HG03354 (cell line): ENCODE results near the gene SIPA1.
A peak's percentile ranks its signal among the peaks of the same experiment; 100 is the strongest.

Source experiments
- ATAC-seq: cut with Tn5 transposase; IDR thresholded peaks from one replicate; pipeline ENCODE4 v1.9.1; 2021; ENCODE audit warnings: mild to moderate bottlenecking; ENCODE audit not compliant: unreplicated experiment, poor library complexity, severe bottlenecking

The SIPA1 gene

GRCh38 chr11:65639623-65640482 lies 2.0 kb downstream of the SIPA1 start:
- peak; percentile 55 for ATAC-seq

DNA sequence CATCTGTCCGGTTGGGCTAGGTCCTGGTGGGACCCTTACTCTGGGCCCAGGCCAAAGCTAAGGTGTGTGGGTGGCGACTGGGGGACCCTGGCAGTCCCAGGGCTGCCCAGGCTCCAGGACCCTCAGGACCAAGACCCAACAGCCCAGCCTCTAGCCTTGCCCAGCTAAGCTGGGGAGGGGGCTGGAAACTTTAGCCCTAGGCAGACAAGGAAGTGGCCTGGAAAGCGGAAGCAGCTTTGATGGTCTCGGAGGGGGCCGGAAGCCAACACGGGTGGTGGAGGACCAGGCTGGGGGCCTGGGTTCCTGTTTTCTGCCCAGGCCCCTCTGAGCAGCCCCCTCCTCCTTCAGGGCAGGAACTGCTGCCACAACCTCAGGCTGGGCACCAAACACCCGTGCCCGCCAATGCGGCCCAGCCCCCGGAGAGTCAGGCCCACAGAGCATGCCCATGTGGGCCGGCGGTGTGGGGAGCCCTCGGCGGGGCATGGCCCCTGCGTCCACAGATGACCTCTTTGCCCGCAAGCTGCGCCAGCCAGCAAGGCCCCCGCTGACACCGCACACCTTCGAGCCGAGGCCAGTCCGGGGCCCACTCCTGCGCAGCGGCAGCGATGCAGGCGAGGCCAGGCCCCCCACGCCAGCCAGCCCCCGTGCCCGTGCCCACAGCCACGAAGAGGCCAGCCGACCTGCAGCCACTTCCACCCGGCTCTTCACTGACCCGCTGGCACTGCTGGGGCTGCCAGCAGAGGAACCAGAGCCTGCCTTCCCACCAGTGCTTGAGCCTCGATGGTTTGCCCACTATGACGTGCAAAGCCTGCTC lies 2.8 kb downstream of the SIPA1 start:
- peak; percentile 3 for ATAC-seq

DNA sequence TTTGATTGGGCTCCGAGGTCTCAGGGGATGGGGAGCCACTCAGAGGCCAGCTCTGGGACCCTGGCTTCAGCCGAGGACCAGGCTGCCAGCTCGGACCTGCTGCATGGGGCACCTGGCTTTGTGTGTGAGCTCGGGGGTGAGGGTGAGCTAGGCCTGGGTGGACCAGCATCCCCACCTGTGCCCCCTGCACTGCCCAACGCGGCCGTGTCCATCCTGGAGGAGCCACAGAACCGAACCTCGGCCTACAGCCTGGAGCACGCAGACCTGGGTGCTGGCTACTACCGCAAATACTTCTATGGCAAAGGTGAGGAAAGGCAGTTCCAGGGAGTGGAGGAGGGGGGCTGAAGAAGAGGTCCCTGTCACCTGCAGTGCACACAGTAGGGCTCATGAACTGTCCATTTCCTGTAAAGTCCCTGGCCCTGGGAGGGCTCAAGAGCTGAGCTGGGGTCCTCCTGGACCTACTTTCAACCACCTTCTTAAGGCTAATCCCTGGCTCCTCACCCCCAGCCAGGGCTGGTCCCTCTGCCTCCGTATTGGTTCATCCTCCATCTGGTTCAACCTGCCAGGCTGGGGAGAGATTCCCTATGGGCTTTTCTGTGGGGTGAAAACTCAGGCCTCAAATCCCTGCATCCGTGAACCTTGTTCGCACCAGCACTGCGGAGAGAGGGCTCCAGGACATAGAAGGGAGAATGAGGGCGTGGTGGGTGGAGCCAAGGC lies 3.6 kb downstream of the SIPA1 start:
- ATAC-seq = no peak

GRCh38 chr11:65642014-65642671 lies 4.2 kb downstream of the SIPA1 start:
- ATAC-seq = no peak

- no peak for ATAC-seq
These were observed 6.1 kb downstream of the SIPA1 start for GRCh38 chr11:65643971-65644370.

DNA sequence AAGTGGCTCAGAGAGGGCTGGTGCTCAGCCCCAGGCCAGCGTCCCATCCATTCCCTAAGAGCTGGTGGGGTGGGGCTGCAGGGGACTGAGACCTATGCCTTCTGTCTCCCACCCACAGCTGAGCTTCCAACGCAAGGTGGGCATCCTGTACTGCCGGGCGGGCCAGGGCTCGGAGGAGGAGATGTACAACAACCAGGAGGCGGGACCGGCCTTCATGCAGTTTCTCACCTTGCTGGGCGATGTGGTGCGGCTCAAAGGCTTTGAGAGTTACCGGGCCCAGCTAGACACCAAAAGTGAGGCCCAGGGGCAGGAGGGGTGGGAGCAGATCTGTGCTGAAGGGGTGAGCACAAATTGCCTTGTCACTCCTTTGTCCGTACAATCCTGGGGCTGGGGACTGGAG lies 6.9 kb downstream of the SIPA1 start:
- ATAC-seq = no peak

DNA sequence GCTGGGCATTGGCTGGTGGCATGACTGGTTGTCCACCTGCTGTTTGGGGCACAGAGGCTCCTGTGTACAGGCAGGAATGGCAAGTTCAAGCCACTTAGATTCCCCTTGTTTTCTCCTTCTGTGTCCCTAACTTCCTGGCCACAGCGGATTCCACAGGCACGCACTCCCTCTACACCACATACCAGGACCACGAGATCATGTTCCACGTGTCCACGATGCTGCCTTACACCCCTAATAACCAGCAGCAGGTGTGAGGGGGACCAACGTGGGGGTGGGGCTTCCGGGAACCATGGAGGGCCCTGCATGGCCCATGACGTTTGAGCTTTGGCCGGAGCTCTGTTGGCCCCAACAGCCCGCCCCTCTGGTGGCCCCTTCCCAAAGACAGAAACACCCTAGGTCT lies 7.8 kb downstream of the SIPA1 start:
- no peak for ATAC-seq

- ATAC-seq = no peak
These were observed 8.5 kb downstream of the SIPA1 start for GRCh38 chr11:65646288-65646957.

DNA sequence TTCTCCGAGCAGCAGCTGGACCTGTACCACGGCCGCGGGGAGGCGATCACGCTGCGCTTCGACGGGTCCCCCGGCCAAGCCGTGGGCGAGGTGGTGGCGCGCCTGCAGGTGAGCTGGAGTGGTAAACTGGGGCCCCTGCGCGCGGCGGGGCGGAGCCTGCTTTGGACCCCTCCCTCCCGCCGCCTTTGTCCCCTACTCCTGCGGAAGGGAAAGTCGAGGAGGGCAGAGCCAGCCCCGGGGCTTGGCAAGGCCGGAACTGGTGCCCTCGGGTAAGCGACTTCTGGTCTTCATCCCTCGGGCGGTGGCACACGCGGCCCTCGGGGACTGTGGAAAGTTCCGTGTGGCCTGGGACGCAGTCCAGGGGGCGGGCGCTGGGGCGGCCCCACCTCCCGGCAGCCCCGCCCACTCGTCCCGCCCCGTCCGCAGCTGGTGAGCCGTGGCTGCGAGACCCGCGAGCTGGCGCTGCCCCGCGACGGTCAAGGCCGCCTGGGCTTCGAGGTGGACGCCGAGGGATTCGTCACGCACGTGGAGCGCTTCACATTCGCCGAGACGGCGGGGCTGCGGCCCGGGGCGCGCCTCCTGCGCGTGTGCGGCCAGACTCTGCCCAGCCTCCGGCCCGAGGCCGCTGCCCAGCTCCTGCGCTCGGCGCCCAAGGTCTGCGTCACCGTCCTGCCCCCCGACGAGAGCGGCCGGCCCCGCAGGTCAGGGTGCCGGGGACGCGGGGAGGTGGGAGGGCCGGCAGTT lies 9.2 kb downstream of the SIPA1 start:
- ATAC-seq = no peak

DNA sequence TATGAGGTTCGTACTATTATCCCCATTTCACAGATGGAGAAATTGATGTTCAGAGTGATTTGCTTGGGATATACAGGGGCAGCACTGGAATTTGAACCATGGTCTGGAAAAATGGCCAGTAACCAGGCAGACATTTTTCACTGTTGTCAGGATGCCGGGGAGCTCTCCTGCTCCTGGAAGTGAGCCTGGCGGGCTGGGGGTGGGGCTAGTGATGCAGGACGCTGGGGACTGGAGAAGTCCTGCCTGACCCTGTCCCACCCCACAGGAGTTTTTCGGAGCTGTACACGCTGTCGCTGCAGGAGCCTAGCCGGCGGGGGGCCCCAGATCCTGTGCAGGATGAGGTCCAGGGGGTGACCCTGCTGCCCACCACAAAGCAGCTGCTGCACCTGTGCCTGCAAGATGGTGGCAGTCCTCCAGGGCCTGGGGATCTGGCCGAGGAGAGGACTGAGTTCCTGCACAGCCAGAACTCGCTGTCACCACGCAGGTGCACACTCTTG lies 11.1 kb downstream of the SIPA1 start:
- ATAC-seq = no peak

- ATAC-seq = no peak
These were observed 12.0 kb downstream of the SIPA1 start for GRCh38 chr11:65649656-65650546.

- ATAC-seq = no peak
These were observed 12.8 kb downstream of the SIPA1 start for GRCh38 chr11:65650547-65651338.

DNA sequence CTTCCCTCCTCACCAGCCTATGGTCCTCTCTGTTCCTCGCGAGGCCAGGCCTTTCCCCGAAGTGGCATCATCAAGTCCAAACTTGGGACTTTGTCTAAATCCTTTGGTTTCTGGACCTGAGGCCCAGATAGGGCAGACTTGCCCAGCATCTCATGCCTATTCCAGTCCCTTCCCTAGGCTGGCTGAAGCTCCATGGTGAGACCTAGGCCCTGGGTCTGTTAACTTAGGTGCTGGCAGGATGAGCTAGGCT lies 13.4 kb downstream of the SIPA1 start:
- no peak for ATAC-seq

DNA sequence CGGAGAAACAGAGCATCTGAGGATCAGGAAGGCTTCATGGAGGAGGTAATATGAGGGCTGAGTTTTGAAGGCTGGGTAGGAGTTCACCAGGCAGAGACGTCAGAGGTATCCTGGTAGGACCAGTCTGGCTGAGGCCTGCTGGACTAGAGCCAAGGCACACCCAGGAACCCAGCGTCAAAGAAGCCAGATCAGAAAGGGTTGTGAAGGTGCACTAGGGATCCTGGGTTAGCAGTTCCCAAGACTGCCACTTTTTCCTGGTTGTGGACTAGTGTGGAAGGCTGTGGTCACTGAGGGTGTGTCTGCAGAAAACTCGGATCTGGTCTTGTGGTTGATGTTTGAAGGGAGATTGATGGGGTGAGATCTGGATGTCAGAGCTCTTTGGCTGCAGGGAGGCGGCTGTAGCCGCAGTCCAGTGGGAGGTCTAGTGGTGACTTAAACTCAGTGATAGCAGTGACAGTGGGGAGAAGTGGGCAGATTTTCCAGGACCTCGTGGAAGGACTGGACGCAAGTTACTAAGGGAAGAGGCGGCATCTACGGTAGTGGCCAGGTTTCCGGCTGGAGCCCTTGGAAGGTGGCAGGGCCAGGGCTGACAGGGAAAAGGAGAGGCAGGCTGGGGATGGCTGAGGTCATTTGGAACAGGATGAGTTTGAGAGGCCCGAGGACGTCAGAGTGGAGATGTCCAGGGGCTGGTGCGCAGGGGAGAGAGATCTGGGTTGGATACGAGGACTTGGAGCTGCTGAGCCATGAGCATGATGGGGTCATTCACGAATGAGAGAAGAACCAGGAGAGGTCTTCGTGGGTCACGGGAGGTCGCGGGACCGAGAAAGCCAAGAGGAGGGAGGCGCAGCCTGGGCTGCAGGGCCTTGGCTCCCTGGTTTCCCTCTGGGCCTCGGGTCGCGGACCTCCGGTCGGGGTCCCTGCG lies 13.9 kb downstream of the SIPA1 start:
- ATAC-seq = peak; percentile 6

- ATAC-seq = peak; percentile 73
These were observed 14.8 kb downstream of the SIPA1 start for GRCh38 chr11:65652511-65653228.
